Measurements from ENCODE around the gene PKHD1.

The PKHD1 gene

DNA sequence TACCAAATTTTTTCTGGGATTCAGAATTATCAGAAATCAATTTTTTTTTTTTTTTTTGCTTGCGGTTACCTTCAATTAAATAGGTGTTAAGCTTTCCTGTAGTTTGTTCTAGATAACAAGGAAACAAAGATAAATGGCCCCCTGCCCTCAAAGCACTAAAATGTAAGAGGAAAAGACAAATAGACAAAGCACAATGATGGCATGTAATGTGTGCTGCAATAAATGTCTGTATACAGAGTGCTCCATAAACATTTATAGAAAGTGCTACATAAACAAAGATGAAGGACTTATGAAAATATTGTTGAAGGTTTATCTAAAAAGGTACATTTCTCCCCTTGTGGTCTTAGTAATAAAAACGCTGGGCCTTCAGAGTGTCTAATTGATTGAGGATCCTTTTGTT lies 384.6 kb downstream of the PKHD1 start:
- no peak for DNase-seq

DNA sequence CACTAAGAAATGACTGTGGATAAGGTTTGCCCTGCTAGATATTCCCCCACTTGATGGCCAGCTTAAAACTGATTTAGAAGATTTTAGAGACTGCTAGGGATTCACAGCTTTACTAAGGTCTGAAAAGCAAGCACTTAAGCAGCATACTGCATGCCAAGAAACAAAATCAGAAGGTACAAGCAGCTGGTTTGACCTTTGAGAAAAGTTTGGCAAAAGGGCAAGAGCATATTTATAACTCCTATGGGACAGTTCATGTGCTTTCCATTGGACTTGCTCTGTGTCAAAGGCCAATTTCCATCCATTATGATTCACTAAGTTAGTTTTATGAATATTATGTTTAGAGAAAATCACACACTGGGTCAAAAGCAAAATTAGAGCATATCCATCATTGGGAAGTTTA lies 402.8 kb downstream of the PKHD1 start:
- no peak for DNase-seq

GRCh38 chr6:51684038-51684437 lies 403.4 kb downstream of the PKHD1 start:
- DNase-seq, result no peak

GRCh38 chr6:51678905-51679620 lies 408.4 kb downstream of the PKHD1 start:
- DNase-seq, result no peak

- DNase-seq, result no peak
Measured at GRCh38 chr6:51678274-51678673, 409.1 kb downstream of the PKHD1 start.

GRCh38 chr6:51675922-51676275 lies 411.5 kb downstream of the PKHD1 start:
- no peak for DNase-seq

DNA sequence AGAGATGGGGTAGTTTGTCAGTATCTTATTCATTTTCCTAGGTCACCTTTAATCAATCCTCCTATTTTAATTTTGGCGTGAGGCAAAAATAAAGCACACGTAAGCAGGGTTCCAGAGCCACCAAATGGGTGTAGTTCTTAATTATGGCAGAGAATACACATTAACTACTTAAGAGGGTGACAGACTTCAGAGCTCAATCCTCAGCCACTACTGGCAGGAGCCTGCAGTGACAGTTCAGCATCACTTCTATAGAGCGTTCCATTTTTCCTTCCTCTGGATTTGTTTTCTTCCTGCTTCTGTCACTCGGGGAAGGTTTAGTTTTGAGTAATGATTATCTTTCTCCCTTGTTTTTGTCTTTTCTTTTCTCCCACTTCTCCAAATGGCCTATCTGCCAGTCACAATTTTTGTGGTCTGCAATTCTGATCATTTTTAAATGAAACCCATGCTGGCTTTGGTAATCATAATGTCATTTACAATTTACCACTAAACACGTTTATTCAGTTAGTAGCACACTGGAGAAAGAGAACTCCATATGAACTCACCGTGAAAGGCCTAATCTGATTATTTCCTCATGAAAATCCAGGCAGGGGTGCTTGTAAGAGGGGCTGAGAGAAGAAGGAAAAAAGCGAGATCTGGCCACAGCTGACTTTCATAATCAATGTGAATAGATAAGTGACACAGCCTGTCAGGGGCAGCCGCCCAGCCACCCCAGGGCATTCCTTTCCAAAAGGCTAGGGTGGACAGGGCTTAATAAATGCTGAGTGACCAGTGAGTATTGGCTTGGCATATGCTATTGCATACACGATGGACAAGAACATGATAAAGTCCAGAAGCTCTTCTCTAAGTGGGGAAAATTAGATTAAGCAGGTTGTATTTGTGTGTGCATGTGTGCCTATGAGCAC lies 412.1 kb downstream of the PKHD1 start:
- DNase-seq, result no peak

- DNase-seq, result no peak
Measured at GRCh38 chr6:51663525-51663924, 423.9 kb downstream of the PKHD1 start.

DNA sequence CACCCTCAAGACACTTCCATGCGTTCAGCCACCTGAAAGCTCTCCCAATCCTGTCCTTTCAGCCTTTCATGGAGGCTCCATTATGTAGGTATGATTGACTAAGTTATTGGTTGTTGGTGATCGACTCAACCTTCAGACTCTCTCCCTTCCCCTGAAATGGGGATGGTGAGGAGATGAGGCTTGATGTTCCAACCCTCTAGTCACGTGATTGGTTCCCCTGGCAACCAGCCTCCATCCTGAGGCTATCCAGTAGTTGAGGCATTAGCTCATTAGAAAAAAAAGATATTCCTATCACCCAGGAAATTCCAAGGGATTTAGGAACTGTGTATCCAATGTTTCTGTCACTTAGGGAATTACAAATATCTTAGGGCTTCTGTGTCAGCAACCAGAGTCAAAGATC lies 426.6 kb downstream of the PKHD1 start:
- no peak for DNase-seq

DNA sequence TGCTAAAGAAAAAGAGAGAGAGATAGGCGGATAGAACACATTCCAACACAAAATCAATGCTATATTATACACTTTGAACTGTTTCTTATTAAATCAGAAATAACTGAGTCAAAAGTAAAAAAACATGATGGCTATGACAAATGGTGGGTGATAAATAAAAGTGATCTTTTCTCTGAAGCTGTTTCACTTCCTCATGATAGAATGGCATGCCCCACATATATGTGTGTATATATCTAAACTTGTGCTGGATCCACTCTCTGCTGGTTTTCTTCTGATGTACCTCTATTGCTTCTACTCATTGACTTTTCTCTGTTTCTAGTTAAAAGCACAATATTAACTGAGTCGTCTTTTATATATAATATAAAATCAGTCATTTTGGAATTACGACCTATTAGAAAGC lies 429.9 kb downstream of the PKHD1 start:
- DNase-seq, result no peak

GRCh38 chr6:51655517-51655916 lies 431.9 kb downstream of the PKHD1 start:
- DNase-seq, result no peak

DNA sequence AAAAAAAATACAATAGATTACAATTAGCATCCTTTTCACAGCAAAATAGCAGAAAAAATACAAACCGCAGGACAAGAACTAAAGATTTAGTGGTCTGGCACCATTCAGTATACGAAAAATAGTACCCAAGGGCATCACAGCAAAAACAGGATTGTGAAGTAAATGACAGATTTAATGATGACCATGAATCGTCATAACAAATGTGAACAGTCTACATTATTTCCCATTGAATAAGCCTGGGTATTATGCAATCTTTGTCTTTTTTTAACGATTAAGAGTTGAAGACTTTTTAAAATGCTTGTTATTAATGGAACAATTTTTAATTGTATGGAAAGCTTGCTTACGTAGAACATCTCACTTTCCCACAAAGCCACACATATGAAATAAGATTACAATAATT lies 432.8 kb downstream of the PKHD1 start:
- no peak for DNase-seq

- no peak for DNase-seq
Measured at GRCh38 chr6:51651132-51651817, 436.1 kb downstream of the PKHD1 start.

- no peak for DNase-seq
Measured at GRCh38 chr6:51648774-51649173, 438.6 kb downstream of the PKHD1 start.

DNA sequence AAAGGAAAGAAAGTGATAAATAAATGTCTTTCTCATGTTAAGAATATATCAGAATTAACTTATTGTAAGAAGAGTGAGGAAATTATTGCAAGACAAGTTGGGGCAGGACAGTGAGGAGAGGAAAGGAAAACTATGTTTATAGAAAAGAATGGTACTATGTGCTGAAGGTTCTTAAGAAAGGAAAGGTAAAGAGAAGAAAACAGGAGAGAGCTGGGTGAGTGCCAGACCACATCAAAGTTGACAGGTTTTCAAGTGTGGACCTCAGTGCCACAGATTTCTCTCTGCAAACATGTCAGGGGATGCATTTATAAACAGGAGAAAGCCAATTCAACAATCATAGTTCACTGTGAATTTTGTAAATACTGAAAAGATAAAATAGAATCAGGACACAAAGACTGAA lies 439.2 kb downstream of the PKHD1 start:
- no peak for DNase-seq

GRCh38 chr6:51644426-51644825 lies 443.0 kb downstream of the PKHD1 start:
- no peak for DNase-seq

DNA sequence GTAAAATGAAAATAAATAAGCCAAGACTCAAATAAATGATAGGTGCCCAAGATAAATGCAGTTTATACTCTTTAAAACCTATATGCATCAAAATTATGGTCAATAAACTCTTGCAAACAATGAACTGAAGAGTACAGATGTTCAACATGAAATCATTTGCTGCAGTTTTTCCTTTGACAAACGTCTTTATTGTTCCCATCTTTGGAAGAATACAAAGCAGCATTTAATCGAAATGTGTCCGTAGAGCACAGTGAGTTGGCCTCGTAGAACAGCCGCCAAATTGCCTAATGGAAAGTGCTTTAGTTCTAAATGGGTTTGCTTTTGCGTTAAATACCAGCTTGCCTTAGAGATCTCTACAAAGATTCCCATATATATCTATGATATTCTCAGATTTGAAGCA lies 447.4 kb downstream of the PKHD1 start:
- peak in 1 of 51 donors; percentile 1 for DNase-seq

DNA sequence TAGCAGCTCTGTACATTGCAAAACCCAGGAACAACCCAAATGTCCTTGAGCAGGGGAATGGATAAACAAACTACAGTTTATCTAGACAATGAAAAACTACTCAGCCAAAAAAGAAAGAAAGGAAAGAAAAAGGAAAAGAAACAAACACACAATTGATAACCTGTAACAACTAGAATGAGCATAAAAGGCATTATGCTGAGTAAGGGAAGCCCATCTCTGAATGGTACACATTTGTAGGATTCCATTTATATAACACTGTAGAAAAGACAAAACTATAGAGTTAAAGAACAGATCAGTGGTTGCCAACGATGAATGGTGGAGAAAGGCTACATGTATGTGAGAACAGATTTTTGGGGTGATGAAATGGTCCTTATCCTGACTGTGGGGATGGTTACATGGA lies 454.0 kb downstream of the PKHD1 start:
- DNase-seq, result no peak

DNA sequence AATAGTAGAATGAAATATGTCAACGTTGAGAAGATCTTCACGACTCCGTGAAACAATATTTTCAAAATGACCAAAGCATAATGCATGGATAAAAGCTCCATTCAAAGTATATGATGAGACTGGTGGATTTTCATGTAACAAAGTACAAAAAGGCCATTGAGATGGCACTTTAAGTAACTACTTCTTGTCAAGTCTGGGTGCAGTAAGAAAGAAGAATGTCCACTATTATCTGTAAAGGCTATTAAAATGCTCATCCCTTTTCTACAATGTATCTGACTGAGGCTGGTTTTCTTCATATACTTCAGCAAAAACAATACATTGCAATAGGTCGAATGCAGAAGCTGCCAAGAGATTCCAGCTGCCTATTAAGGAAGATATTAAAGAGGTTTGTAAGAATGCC lies 457.4 kb downstream of the PKHD1 start:
- DNase-seq, result no peak

DNA sequence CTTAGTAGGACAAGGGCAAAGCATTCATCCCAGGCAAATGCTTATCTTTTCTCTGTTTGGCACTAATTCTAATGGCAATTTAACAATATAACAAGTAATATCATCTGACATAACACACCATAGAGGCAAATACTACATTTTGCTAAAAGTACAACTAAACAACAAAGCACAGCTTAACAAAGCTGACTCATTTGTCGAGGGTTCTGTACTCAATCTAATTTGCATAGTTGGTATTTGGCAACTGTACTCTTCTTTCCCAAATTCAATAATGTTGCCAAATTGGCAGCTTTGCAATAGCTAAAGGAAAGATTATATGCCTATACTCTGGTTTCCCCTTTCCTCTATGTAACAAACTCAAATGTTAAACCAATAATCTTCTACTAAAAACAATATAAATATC lies 461.0 kb downstream of the PKHD1 start:
- no peak for DNase-seq

GRCh38 chr6:51625566-51625965 lies 461.8 kb downstream of the PKHD1 start:
- DNase-seq, result no peak

DNA sequence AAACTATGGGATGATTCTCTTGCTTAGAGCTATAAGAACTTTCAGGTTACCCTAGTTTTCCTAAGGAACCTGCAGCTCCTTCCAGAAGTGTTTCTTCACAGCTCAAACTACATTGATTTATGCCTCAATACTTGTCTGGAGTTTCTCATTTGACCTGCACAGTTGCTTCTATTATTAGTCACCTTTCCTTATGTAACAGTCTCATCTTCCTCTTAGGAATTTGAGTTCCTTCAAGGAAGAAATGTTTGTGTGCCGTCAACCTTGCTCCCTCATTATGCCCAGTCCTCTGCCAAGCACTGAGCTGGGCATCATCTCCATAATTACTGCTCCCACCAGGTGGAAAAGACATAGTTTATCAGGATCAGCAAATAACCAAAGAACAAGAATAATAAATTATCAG lies 466.4 kb downstream of the PKHD1 start:
- no peak for DNase-seq
